AG09319 (cell line): ENCODE measurements around the gene CDADC1.

Experiments used
- DNase-seq: peaks from one replicate; pipeline ENCODE4 v3.0.0-alpha.2; 2010; ENCODE audit warnings: low read depth; ENCODE audit errors: extremely low read depth
- TF ChIP-seq, protein P1 (sequence below): IDR thresholded peaks from 2 replicates; pipeline ENCODE4 v1.5.1; 2011; ENCODE audit warnings: low read depth, mild to moderate bottlenecking, inconsistent platforms, low read length, moderate library complexity

Gene CDADC1

GRCh38 chr13:49220036-49220855, 27.5 kb upstream of the CDADC1 start, which contains the start of gene MLNR:
Gene MLNR, plus strand, starts transcription at chr13:49220338. Its CDS starts 0 bp downstream, at chr13:49220338.
- no peak for DNase-seq
- TF ChIP-seq, protein P1, sequence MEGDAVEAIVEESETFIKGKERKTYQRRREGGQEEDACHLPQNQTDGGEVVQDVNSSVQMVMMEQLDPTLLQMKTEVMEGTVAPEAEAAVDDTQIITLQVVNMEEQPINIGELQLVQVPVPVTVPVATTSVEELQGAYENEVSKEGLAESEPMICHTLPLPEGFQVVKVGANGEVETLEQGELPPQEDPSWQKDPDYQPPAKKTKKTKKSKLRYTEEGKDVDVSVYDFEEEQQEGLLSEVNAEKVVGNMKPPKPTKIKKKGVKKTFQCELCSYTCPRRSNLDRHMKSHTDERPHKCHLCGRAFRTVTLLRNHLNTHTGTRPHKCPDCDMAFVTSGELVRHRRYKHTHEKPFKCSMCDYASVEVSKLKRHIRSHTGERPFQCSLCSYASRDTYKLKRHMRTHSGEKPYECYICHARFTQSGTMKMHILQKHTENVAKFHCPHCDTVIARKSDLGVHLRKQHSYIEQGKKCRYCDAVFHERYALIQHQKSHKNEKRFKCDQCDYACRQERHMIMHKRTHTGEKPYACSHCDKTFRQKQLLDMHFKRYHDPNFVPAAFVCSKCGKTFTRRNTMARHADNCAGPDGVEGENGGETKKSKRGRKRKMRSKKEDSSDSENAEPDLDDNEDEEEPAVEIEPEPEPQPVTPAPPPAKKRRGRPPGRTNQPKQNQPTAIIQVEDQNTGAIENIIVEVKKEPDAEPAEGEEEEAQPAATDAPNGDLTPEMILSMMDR, result no peak

GRCh38 chr13:49220856-49221589, 26.7 kb upstream of the CDADC1 start:
- DNase-seq, result no peak
- TF ChIP-seq, protein P1, result no peak

DNA sequence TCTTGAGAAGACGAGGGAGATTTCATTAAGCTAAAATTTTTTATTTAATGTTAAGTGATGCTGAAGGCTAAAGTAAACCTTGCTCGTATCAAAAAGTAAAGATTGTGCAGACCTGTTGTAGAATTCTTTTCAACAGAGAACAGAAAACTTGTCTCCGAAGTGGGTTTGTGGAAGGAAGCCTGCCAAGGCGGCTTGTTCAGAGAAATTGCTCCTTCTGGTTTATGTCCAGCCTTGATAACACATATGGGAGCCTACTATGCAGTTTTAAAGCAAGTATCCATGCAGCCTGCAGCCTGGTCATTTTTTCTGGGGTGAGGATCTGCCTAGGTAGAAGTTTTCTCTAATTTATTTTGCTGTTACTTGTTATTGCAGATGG, 26.1 kb upstream of the CDADC1 start:
- TF ChIP-seq, protein P1, result no peak
- DNase-seq, result no peak

GRCh38 chr13:49225223-49226042, 22.3 kb upstream of the CDADC1 start:
- TF ChIP-seq, protein P1, result no peak
- DNase-seq, result no peak

GRCh38 chr13:49226613-49227012, 21.1 kb upstream of the CDADC1 start:
- TF ChIP-seq, protein P1, result no peak
- DNase-seq, result no peak

- no peak for DNase-seq
- TF ChIP-seq, protein P1, result no peak
These were observed 13.0 kb upstream of the CDADC1 start for GRCh38 chr13:49234741-49235140.
